Measurements from ENCODE around the gene EGFL7.

Gene EGFL7

GRCh38 chr9:136675477-136676296 is 13.0 kb downstream of the EGFL7 start:
- DNase-seq: no peak

DNA sequence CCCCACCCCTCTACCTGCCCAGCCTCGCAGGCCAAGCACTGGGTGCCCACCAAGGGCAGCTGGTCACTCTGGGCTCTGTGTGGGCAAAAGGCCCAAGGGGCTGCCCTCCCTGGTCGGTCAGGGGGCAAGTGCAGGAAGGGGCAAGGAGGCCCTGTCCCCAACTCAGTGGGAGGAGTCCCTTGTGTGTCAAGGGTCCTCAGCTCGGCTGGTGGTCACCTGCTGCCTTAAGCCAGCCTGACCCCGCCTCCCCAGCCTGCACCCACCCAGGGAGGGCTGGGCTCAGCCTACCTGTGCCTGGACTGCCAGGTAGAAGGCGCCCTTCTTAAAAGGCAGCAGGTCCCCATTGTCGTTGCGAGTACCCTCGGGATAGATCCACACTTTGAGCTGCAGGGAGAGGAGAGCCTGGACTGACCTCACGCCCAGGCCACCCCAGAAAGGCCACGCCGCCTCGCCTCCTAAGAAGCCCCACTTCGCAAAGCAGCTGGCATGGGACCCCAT is 13.6 kb downstream of the EGFL7 start:
- no peak for DNase-seq

DNA sequence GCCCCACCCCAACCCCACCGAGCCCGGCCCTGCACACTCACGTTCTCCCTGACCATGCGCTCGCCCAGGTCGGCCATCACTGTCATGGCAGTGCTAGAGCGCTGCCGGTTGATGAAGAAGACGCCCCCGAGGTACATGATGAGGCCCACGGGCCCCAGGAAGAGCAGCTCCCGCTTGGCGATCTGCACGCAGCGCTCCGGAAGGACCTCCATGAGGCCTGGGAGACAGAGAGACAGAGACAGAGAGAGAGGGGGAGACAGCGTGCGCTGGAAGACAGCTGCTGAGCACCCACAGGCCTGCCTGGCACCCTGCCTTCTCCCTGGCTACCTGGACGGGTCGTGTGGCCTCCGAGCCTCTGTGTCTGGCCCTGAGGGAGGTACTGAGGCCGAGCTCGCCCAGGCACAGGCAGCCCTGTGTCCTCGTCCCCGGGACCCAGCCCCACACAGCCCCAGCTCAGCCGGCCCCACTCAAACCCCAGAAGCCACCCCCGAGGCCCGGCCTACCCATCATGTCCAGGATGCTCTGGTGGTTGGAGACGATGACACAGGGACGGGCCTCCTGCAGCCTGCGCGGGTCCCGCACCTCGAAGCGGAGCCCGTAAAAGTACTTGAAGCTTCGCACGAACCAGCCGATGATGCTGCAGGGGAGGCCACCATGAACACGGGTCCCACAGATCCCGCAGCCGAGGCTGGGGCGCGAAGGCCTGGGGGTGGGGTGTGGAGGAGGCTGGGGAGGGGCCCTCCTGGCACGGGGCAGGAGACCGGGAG is 14.4 kb downstream of the EGFL7 start:
- DNase-seq: no peak

DNA sequence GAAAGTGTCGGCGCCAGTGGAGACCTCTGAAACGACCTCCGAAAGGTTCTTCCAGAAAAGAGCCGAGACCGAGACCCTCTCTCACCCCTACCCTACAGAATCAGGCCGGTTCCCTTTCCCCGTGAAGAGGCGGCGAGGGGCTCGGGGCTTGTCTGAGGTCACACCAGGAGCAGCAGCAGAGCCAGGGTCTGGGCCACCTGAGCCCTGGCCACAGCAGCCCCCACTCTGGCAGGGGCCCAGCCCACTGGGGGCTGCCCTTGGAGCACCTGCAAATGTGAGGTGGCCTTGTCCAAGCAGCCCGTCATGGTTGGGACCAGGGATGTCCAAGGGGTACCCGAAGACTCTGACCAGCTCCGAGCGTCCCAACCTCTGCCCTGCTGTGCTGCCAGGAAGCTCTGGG is 15.3 kb downstream of the EGFL7 start:
- no peak for DNase-seq

GRCh38 chr9:136678624-136679023 is 15.9 kb downstream of the EGFL7 start:
- no peak for DNase-seq

- DNase-seq: no peak
These were observed 16.8 kb downstream of the EGFL7 start for GRCh38 chr9:136679431-136679941.

DNA sequence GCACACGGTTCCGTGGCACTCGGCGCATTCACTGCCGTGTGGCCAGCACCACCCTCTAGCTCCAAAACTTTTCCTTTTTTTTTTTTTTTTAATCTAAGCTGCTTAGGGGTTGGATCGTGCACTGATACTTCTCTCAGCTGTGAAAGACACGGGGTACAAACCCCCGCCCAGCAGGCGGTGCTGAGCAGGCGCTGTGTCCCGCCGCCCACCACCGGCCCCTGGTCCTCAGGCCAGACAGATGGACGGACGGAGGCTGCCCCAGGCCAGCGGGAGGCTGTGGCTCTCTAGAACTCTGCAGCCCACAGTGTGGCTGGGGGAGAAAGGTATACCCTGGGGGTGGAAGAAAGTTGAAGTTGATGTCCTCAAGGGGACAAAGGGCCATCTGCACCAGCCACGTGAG is 18.3 kb downstream of the EGFL7 start:
- no peak for DNase-seq

DNA sequence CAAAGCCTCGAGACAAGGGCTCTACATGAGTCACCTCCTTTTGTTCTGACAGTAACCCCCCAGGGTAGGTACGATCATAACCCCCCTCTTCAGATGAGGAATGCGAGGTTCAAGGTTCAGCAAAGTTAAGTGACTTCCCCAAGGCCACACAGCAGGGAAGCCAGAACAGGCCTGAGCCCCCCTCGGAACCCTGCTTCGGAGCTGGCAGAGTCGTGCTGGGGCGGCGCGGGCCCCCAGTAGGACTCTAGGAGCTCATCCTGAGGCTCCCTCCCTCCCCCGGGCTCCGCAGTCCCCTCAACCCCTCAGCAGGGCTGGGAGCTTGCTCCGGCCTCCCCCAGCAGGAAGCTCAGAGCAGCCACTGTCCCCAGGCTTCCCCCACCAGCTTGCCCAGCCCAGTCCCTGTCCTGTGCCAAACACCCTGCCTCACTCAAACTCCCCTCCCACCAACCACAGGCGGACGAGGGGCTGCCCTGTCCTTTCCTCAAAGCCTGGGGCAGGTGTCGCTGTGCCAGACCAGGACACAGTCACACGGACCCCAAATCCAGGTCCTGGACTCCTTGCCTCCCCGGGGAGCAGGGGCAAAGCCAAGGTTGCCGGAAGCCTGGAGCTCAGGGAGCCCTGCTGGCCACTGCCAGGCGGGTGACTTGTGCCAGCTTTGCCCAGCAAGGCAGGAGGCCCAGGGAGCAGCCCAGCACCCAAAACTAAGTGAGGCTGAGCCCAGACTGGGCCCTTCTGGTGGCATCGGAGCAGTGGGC is 19.4 kb downstream of the EGFL7 start:
- no peak for DNase-seq

DNA sequence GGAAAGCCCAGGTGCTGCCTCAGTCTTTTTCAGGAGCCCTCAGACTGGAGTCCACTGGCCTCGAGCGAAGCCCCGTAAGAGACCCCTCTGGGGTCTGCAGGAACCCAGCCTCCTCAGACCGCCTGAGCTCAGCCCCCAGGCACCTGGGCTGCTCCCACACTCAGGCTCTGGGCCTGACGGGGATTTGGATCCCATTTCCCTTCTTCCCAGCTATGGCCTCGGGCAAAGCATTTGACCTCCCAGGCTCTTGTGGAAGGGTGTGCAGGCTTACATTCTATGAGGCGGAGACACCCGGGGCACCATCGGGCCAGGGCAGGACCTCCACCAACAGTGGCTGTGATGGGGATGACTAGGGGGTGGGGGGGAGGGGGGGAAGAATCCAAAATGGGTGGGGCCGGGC is 20.0 kb downstream of the EGFL7 start:
- no peak for DNase-seq

GRCh38 chr9:136683173-136683745 is 20.5 kb downstream of the EGFL7 start:
- no peak for DNase-seq

GRCh38 chr9:136683755-136684154 is 21.0 kb downstream of the EGFL7 start:
- DNase-seq: no peak

GRCh38 chr9:136684339-136684738 is 21.6 kb downstream of the EGFL7 start:
- no peak for DNase-seq

DNA sequence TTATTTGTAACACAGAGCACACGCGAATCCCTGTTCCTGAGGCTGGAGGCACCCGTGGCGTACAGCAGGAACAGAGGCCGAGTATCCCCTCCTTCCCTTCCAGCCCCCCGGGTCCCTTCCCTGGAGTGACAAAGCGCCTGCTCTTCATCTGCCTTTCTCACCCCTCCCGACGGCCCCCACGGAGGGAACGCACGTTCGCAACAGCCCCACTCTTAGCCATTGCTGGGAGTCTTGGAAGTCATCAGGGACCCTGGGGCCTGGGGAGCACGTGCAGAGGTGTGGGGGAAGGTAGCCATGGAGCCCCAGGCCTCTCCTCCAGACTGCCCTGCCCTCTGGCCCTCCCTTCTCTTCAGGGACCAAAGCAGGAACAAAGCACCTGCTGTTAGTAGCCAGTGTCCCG is 22.1 kb downstream of the EGFL7 start:
- no peak for DNase-seq

- no peak for DNase-seq
These were observed 22.5 kb downstream of the EGFL7 start for GRCh38 chr9:136685216-136685615.

DNA sequence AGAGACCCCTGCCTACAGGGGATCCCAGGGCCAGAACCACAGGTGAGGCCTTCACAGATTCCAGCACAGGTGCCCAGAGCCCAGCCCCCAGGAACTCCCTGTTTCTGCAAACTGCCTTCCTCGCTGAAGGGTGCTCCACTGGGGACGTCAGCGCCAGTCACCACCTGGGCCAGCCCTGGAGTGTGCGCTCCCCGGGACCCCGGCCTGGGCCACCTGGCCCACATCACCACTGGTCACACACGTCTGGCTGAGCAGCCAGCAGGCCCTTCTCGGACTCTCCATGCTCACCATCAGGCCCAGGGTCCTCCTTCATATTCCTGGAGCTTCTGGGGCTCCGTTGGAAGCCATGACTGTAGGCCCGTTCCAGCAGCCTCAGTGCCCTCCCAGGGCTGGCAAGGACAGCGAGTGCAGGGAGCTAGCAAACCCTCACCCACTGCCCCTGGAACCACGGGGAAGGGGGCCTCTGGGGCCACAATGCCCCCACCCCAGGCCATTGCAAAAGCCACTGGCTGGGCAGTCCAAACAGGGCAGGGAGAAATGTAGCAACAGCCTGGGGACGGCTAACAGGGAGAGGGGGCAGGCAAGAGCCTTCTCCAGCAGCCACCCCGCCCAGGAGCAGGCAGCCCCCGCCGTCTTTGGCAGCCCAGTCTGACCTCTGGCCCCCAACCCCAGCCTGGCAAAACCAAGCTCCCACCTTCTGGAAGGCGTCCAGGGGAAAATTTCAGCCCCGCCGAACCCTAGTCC is 23.2 kb downstream of the EGFL7 start:
- DNase-seq: no peak

DNA sequence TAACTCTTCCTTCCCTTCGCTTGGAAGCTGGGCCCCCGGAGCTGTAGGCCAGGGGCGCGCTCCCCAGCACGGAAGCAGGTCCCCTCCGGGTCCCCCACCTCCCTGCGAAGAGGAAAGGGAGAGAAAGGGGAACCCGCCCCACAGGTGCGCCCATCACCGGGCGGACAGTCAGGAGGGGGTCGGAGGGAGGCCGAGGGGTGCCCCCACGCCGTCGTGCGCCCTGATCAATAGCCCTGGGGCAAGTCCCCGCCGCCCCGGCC is 23.7 kb downstream of the EGFL7 start:
- no peak for DNase-seq

DNA sequence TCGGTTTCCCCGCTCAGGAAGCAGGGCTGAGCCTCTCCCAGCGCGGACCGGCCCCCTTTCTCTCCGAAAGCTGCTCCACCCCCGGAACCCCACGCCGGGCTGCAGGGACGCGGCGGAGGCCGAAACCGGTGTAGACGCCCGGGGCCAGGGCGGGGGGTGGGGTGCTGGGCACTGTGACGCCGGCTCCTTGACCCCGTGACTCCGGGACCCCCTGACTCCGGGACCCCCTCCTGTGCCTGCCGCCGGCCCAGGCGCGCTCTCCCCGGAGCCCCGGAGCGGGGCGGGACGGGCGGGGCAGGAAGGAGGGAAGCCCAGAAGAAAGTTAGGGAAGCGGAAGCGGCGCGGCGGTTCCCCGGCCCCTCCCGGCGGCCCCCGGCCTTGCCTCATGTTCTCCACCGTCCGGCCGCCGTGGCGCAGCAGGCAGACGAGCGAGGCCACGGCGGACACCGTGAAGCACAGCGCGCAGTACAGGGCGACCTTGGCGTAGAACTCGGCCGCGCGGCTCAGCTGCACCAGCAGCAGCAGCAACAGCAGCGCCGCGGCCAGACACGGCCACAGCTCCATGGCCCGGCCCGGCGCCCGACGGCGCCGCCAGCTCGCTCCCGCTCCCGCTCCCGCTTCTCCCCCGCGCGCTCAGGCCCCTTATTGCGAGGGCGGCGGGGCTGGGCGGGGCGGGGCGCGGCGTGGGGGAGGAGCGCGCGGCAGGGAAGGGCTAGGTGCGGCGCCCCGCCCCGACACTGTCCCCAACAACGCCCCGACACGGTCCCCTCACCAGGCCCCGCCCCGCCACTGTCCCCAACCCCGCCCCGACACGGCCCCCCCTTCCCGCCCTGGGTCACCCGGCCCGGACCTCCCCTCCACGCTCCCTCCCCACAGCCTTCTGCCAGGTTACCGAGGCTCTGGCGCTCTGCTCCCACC is 24.3 kb downstream of the EGFL7 start, which contains the start of gene AGPAT2:
Gene AGPAT2, minus strand, starts transcription at position 664 of the 918 bp plus-strand sequence. Its CDS starts 100 bp downstream, at position 564.
- peak; percentile 84 for DNase-seq

DNA sequence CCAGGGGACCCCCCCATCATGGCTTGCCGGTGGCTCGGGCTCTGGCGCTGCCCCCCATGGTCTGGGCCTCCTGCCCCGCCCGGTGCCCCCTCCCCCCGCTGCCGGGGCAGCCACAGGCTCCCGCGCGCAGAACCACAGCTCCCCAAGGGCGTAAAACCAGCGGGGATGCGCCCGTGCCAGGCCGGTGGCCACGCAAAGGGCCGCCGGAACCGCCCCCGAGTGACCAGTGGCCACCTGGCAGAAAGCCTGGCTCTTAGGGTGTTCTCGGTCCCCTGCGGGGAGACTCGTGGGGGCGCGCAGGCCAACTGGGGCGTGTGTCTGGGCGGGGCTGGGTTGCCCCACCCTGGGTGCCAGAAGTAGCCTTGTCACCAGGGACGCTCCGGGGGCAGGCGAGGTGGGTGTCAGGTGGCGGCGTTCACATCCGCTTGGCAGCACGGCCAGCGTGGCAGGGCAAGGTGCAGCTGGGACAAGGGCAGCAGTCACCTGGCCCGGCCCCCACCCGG is 25.1 kb downstream of the EGFL7 start:
- no peak for DNase-seq

DNA sequence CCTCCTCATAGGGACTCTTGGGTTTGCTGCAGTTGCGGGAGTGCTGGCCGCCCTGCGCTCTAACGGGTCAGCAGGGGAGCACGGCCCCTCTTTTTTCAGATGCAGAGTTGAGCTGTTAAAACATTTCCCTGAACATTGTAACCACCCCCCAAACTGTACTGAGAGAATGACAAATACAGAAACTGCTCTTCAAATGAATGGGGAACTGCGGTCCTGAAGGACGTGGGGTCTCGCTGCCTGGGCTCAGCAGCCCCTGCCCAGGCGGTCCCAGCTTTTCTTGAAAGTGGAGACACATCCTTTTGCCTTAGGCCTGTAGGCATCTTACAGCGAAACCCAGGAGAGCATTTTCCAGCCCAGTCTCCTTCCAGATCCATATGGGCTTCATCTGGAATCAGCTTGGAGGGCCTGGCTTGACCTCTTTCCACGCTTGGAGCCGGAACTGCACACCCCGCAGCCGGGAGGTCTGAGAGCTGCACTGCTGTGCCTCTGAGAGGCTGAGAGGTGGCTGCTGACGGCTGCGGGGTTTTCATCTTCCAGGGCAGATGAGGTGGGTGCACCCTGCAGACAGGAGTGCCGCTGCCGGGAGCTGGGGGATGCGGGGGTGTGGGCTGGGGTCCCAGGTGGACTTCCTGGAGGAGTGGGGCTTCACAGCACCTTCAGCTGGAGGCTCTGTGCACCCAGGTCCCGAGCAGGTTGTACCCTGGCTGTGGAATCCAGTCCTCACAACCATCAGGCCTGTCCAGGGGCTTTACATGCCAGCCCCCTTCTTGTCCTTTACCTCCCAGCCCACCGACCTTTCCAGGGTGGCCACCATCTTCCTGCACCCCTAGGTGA is 25.8 kb downstream of the EGFL7 start:
- no peak for DNase-seq

DNA sequence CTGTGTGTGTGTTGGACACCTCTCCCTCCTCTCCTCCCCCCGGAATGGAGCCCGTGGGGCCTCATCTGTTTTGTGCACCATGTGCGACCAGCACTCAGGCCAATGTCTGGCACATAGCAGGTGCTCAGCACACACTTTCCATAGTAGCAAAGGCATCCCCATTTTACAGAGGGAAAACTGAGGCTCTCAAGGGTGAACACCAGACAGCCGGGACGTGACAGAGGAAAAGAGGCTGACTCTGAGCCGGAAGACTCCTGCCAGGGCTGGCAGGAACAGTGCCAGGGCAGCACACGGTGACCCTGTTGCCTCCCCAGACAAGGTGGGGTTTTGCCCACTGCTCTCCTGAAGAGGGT is 26.4 kb downstream of the EGFL7 start:
- DNase-seq: no peak

All from activated CD8-positive, alpha-beta memory T cell treated with anti-CD3 and anti-CD28 coated beads, Interleukin-2, amount 50 U/mL, for 48 hours (primary cell).